PC-3 (cell line): ENCODE measurements around the gene VEGFC. TPM values are rescaled to one million over a fixed set of nuclear protein-coding genes. Genes with fewer than 3 reads are reported as not detected.

Experiments
- ATAC-seq: fragments of 200-7000 bp; cut with Tn5 transposase; 2 replicates; pipeline ENCODE4 v1.9.1; 2020; ENCODE audit warnings: mild to moderate bottlenecking, moderate library complexity
- BruUV-seq: library from RNA; stranded (reverse); fragments of 400-500 nt; replicated peaks from 2 replicates; lab custom pipeline; 2021; lab: Mats Ljungman, UMichigan
- CTCF ChIA-PET: fragments of 300-600 bp; sonication (Branson Sonifier 250); formaldehyde crosslinking; loops from one replicate; lab custom pipeline; 2022; ENCODE audit warnings: antibody characterized with exemption; lab: Charles Lee
- POLR2A ChIA-PET: fragments of 300-600 bp; sonication (Branson Sonifier 250); formaldehyde crosslinking; loops from one replicate; lab custom pipeline; 2022; ENCODE audit warnings: antibody characterized with exemption; ENCODE audit not compliant: unreplicated experiment; lab: Charles Lee
- DNase-seq: peaks from one replicate; pipeline ENCODE4 v3.0.0-alpha.2; 2015
- H2AFZ ChIP-seq: fragments of 300-600 bp; sonication (generic); 2 replicates; pipeline ENCODE4 v1.6.0; 2016; ENCODE audit warnings: antibody characterized with exemption, low read length
- H3F3A ChIP-seq: fragments of 300-600 bp; sonication (generic); one replicate; pipeline ENCODE4 v1.6.0; 2017; ENCODE audit warnings: antibody characterized with exemption, low read length, control low read depth, mild to moderate bottlenecking; ENCODE audit not compliant: unreplicated experiment
- H3K27ac ChIP-seq: fragments of 300-600 bp; sonication (generic); 2 replicates; pipeline ENCODE4 v1.5.1; 2016; ENCODE audit warnings: mild to moderate bottlenecking, low read length
- H3K27me3 ChIP-seq: fragments of 300-600 bp; sonication (generic); 2 replicates; pipeline ENCODE4 v1.6.1; 2016; ENCODE audit warnings: low read length, mixed read lengths
- H3K36me3 ChIP-seq: fragments of 300-600 bp; sonication (generic); 2 replicates; pipeline ENCODE4 v1.6.1; 2016; ENCODE audit warnings: low read depth, mixed run types, low read length, mixed read lengths
- H3K4me1 ChIP-seq: fragments of 300-600 bp; sonication (generic); 2 replicates; pipeline ENCODE4 v1.5.1; 2016; ENCODE audit warnings: low read length; ENCODE audit not compliant: insufficient read depth
- H3K4me2 ChIP-seq: fragments of 300-600 bp; sonication (generic); 2 replicates; pipeline ENCODE4 v1.6.0; 2016; ENCODE audit warnings: low read length
- H3K4me3 ChIP-seq: fragments of 300-600 bp; sonication (generic); 2 replicates; pipeline ENCODE4 v1.5.1; 2016; ENCODE audit warnings: mild to moderate bottlenecking, low read length, mixed read lengths
- H3K79me2 ChIP-seq: fragments of 300-600 bp; sonication (generic); 2 replicates; pipeline ENCODE4 v1.6.1; 2017; ENCODE audit warnings: low read length, mixed read lengths
- H3K9ac ChIP-seq: fragments of 300-600 bp; sonication (generic); 2 replicates; pipeline ENCODE4 v1.6.0; 2016; ENCODE audit warnings: mild to moderate bottlenecking, low read length
- H3K9me2 ChIP-seq: fragments of 300-600 bp; sonication (generic); replicated peaks from 2 replicates; pipeline ENCODE4 v1.6.1; 2016; ENCODE audit warnings: mixed run types, low read length, mixed read lengths
- H3K9me3 ChIP-seq: fragments of 300-600 bp; sonication (generic); 2 replicates; pipeline ENCODE4 v1.6.1; 2016; ENCODE audit warnings: low read length, mixed read lengths
- H4K20me1 ChIP-seq: fragments of 300-600 bp; sonication (generic); 2 replicates; pipeline ENCODE4 v1.6.1; 2016; ENCODE audit warnings: low read length, mixed read lengths
- EZH2 ChIP-seq: fragments of 300-600 bp; sonication (generic); IDR thresholded peaks from one replicate; pipeline ENCODE4 v1.6.1; 2017; ENCODE audit warnings: antibody characterized with exemption, mild to moderate bottlenecking, low read length; ENCODE audit not compliant: unreplicated experiment
- EZH2phosphoT487 ChIP-seq: fragments of 300-600 bp; sonication (generic); IDR thresholded peaks from 2 replicates; pipeline ENCODE4 v1.6.1; 2018; ENCODE audit warnings: mild to moderate bottlenecking, antibody characterized with exemption, low read length, borderline replicate concordance
- intact Hi-C: fragments of 100-400 bp; cut with micrococcal nuclease; formaldehyde crosslinking; loops from 2 replicates; pipeline ENCODE4 v1.9.0; 2023
- total RNA-seq: library from RNA; depleted of rRNA; stranded (reverse); fragments of >200 nt; gene quantifications from 2 replicates; pipeline ENCODE4 v1.2.3, GENCODE V29; 2014
- TF ChIP-seq, protein P1 (sequence below): fragments of 300-600 bp; sonication (generic); conservative IDR thresholded peaks from 2 replicates; pipeline ENCODE4 v1.5.1; 2017; ENCODE audit warnings: antibody characterized with exemption, low read depth, mild to moderate bottlenecking, low read length

Gene VEGFC
- total RNA-seq, 1 experiment from 2014 or later: 36.6 TPM

DNA sequence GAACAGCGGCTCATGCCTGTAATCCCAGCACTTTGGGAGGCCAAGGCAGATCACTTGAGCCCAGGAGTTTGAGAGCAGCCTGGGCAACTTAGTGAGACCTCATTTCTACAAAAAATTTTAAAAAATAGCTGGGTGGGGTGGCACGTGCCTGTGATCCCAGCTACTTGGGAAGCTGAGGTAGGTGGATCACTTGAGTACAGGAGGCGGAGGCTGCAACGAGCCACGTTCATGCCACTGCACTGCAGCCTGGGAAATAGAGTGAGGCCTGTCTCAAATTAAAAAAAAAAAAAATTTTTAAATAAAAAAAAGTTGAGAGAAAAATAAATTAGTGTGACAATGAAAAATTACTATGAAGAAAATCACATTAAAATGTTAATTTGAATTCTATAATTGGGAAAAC is 10.5 kb downstream of the VEGFC start:
- Histone ChIP-seq H3K9me3 (no peaks in the 10 kb centered on the region), H3K79me2 (peaks cover 100% of the 10 kb centered on the region), H3K9ac (peak overlapping the region; percentile 46; the same call in 1 of the 2 replicates), H3K4me2 (peak overlapping the region; percentile 74), H3K4me3 (peak overlapping the region; percentile 38; the same call in 1 of the 2 replicates), H3K27ac (peak overlapping the region; percentile 85), H3K27me3 (no peaks in the 10 kb centered on the region), H3K4me1 (peaks cover 84% of the 10 kb centered on the region), H3K9me2 (no peaks in the 10 kb centered on the region), H3K36me3 (no peaks in the 10 kb centered on the region; the same call in none of the 2 replicates), H3F3A (no peaks in the 10 kb centered on the region), H2AFZ (no peak overlapping the region), H4K20me1 (peaks cover 43% of the 10 kb centered on the region)
- intact Hi-C loops: no loop called here
- ChIA-PET CTCF (no interaction called here), POLR2A (interaction anchor here (0.7 kb wide), 1 partner anchor 70 kb away, joined by 4 read pairs; no protein-coding TSS in a partner anchor)
- BruUV-seq: no TSS peak
- DNase-seq (no peak), ATAC-seq (no peak)
- TF ChIP-seq EZH2 (no peak), EZH2phosphoT487 (no peak)
- TF ChIP-seq, protein P1, sequence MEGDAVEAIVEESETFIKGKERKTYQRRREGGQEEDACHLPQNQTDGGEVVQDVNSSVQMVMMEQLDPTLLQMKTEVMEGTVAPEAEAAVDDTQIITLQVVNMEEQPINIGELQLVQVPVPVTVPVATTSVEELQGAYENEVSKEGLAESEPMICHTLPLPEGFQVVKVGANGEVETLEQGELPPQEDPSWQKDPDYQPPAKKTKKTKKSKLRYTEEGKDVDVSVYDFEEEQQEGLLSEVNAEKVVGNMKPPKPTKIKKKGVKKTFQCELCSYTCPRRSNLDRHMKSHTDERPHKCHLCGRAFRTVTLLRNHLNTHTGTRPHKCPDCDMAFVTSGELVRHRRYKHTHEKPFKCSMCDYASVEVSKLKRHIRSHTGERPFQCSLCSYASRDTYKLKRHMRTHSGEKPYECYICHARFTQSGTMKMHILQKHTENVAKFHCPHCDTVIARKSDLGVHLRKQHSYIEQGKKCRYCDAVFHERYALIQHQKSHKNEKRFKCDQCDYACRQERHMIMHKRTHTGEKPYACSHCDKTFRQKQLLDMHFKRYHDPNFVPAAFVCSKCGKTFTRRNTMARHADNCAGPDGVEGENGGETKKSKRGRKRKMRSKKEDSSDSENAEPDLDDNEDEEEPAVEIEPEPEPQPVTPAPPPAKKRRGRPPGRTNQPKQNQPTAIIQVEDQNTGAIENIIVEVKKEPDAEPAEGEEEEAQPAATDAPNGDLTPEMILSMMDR: no peak

DNA sequence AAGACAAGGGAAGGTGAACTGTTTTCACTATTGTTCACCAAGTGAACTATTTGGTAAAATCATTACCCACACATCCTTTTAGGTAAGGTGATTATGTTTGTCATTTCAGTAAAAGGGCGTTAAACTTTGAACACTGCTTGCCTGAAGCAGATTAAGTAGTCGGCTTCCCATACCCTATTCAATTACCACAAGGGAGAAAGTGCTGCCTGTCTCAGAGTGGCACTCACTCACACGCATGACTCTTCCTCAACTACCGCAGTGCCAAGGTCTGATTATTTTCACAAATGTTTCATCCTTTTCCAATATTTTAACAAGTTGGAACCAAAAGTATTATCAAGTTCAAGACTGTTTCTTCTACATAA is 11.0 kb downstream of the VEGFC start:
- no peak overlapping the region for H2AFZ ChIP-seq
- ChIA-PET CTCF (no interaction called here), POLR2A (no interaction called here)
- no peaks in the 10 kb centered on the region for H3K9me2 ChIP-seq
- H3K9me3 ChIP-seq: no peaks in the 10 kb centered on the region
- H3K27ac ChIP-seq: peak overlapping the region; percentile 85
- TF ChIP-seq EZH2phosphoT487 (no peak), EZH2 (no peak)
- TF ChIP-seq, protein P1: no peak
- peak overlapping the region; percentile 74 for H3K4me2 ChIP-seq
- DNase-seq (no peak), ATAC-seq (peak; percentile 2)
- BruUV-seq: no TSS peak
- no peaks in the 10 kb centered on the region; the same call in none of the 2 replicates for H3K36me3 ChIP-seq
- intact Hi-C loops: loop anchor here (1.0 kb wide), 1 partner anchor 9 kb away; no protein-coding TSS in a partner anchor
- H4K20me1 ChIP-seq: peaks cover 42% of the 10 kb centered on the region
- no peaks in the 10 kb centered on the region for H3F3A ChIP-seq
- no peaks in the 10 kb centered on the region for H3K27me3 ChIP-seq
- H3K9ac ChIP-seq: peak overlapping the region; percentile 46
- peak overlapping the region; percentile 38 for H3K4me3 ChIP-seq
- peaks cover 79% of the 10 kb centered on the region for H3K4me1 ChIP-seq
- H3K79me2 ChIP-seq: peaks cover 100% of the 10 kb centered on the region

DNA sequence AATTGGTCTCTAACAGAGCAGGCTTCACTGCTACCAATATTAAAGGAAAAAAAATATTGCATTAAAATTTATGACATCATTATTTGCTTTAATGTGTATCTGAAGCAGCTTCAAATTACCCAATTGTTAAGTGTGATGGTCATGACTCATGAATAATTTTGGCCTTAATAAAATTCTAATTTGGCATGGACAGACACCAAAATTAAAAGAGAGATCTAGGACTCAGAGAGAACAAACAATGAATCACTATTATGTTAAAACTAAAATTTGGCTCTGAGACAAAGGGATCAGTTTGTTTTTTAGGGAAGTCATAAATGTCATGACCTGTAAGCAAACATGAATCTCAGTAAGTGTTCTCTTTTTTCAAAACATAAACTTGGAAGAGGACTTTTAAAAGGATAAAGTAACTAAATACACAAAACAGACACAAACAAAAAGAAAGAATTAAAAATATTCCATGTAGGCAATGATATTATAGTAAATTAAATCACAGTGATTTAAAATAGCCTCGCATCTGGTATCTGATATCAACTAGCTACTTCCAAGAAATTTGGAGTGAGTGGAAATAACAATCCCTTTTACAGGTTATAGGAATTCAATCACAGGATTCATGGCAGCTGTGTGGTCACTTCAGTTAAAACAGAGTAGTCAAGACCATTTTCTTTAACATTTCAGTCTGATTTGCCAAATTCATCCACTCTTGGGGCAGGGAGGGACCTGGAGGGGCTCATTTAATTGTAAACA is 11.6 kb downstream of the VEGFC start:
- Histone ChIP-seq H3K4me3 (peak overlapping the region; percentile 38), H3K27me3 (no peaks in the 10 kb centered on the region), H3K9ac (peak overlapping the region; percentile 46), H3K4me2 (peak overlapping the region; percentile 74), H4K20me1 (peaks cover 41% of the 10 kb centered on the region), H3K4me1 (peaks cover 78% of the 10 kb centered on the region), H3F3A (no peaks in the 10 kb centered on the region), H3K9me2 (no peaks in the 10 kb centered on the region), H3K79me2 (peaks cover 100% of the 10 kb centered on the region), H2AFZ (no peak overlapping the region), H3K36me3 (no peaks in the 10 kb centered on the region; the same call in none of the 2 replicates), H3K27ac (peak overlapping the region; percentile 85), H3K9me3 (no peaks in the 10 kb centered on the region)
- CTCF ChIA-PET: interaction anchor here (0.7 kb wide), 1 partner anchor 219 kb away, joined by 4 read pairs; no protein-coding TSS in a partner anchor
- POLR2A ChIA-PET: interaction anchor here (0.6 kb wide), 2 partner anchors 14 to 45 kb away, joined by 3 to 4 read pairs; no protein-coding TSS in a partner anchor
- BruUV-seq: no TSS peak
- intact Hi-C loops: loop anchor here (1.0 kb wide), 1 partner anchor 9 kb away; no protein-coding TSS in a partner anchor
- DNase-seq (peak; percentile 87), ATAC-seq (peak; percentile 56)
- TF ChIP-seq, protein P1: no peak
- TF ChIP-seq EZH2: no peak
- no peak for TF ChIP-seq EZH2phosphoT487
